GM23338 (cell line): Measurements from ENCODE around the gene MOCOS. TPM values are rescaled to one million over a fixed set of nuclear protein-coding genes. Genes with fewer than 3 reads are reported as not detected.

Experiments
- ATAC-seq: fragments of 200-7000 bp; cut with Tn5 transposase; 3 replicates; pipeline ENCODE4 v1.9.1; 2020
- DNase-seq: peaks from one replicate; pipeline ENCODE4 v3.0.0-alpha.2; 2015; ENCODE audit warnings: low spot score
- H2AFZ ChIP-seq: fragments of 200-600 bp; sonication (generic); 2 replicates; pipeline ENCODE4 v1.8.0; 2016; ENCODE audit warnings: antibody characterized with exemption, mild to moderate bottlenecking, moderate library complexity
- H3F3A ChIP-seq: fragments of 200-600 bp; sonication (generic); replicated peaks from 2 replicates; pipeline ENCODE4 v1.8.0; 2017; ENCODE audit warnings: antibody characterized with exemption, mixed run types, low read depth
- H3K27ac ChIP-seq: fragments of 200-600 bp; sonication (generic); 2 replicates; pipeline ENCODE4 v1.6.1; 2016; ENCODE audit warnings: low read depth
- H3K27me3 ChIP-seq: fragments of 200-600 bp; sonication (generic); 2 replicates; pipeline ENCODE4 v1.8.0; 2016; ENCODE audit warnings: mild to moderate bottlenecking, mixed run types, moderate library complexity; ENCODE audit not compliant: insufficient read depth
- H3K36me3 ChIP-seq: fragments of 200-600 bp; sonication (generic); 2 replicates; pipeline ENCODE4 v1.8.0; 2016; ENCODE audit warnings: mild to moderate bottlenecking; ENCODE audit not compliant: insufficient read depth
- H3K4me1 ChIP-seq: fragments of 200-600 bp; sonication (generic); 2 replicates; pipeline ENCODE4 v1.8.0; 2016; ENCODE audit warnings: mild to moderate bottlenecking, moderate library complexity; ENCODE audit not compliant: insufficient read depth
- H3K4me2 ChIP-seq: fragments of 200-600 bp; sonication (generic); 2 replicates; pipeline ENCODE4 v1.7.1; 2017; ENCODE audit warnings: mixed run types
- H3K4me3 ChIP-seq: fragments of 200-600 bp; sonication (generic); 2 replicates; pipeline ENCODE4 v1.6.1; 2016; ENCODE audit warnings: mixed run types
- H3K79me2 ChIP-seq: fragments of 200-600 bp; sonication (generic); replicated peaks from 2 replicates; pipeline ENCODE4 v1.8.0; 2017; ENCODE audit warnings: mild to moderate bottlenecking; ENCODE audit not compliant: insufficient read depth
- H3K9me2 ChIP-seq: fragments of 200-600 bp; sonication (generic); 2 replicates; pipeline ENCODE4 v1.8.0; 2017; ENCODE audit not compliant: insufficient read depth
- H4K20me1 ChIP-seq: fragments of 200-600 bp; sonication (generic); replicated peaks from 2 replicates; pipeline ENCODE4 v1.8.0; 2017; ENCODE audit warnings: mild to moderate bottlenecking; ENCODE audit not compliant: insufficient read depth
- H3K27ac Mint-ChIP-seq: 2 replicates; pipeline ENCODE4 v1.8.0; 2020; ENCODE audit warnings: inconsistent platforms, mild to moderate bottlenecking, moderate library complexity, mixed read lengths
- H3K27me3 Mint-ChIP-seq: 3 replicates; pipeline ENCODE4 v1.8.0; 2022; ENCODE audit warnings: low read depth, mild to moderate bottlenecking, moderate library complexity, mixed read lengths, inconsistent platforms; ENCODE audit not compliant: insufficient read depth, poor library complexity
- H3K36me3 Mint-ChIP-seq: 3 replicates; pipeline ENCODE4 v1.8.0; 2021; ENCODE audit warnings: low read depth, mild to moderate bottlenecking, inconsistent platforms, moderate library complexity, mixed read lengths
- H3K4me1 Mint-ChIP-seq: 3 replicates; pipeline ENCODE4 v1.8.0; 2020; ENCODE audit warnings: mild to moderate bottlenecking, inconsistent platforms, mixed read lengths
- H3K4me3 Mint-ChIP-seq: 3 replicates; pipeline ENCODE4 v1.8.0; 2021; ENCODE audit warnings: moderate library complexity, mild to moderate bottlenecking, inconsistent platforms, mixed read lengths
- H3K9me3 Mint-ChIP-seq: 3 replicates; pipeline ENCODE4 v1.8.0; 2020; ENCODE audit warnings: moderate library complexity, mild to moderate bottlenecking, inconsistent platforms, mixed read lengths
- CREB1 ChIP-seq: fragments of 250-450 bp; sonication (Bioruptor Pico); IDR thresholded peaks from 2 replicates; pipeline ENCODE4 v1.5.0; 2020; ENCODE audit warnings: low read depth, mild to moderate bottlenecking, moderate library complexity
- EZH2 ChIP-seq: fragments of 200-600 bp; sonication (generic); IDR thresholded peaks from one replicate; pipeline ENCODE4 v1.8.0; 2017; ENCODE audit warnings: antibody characterized with exemption, mild to moderate bottlenecking, low read depth; ENCODE audit not compliant: unreplicated experiment
- EZH2phosphoT487 ChIP-seq: fragments of 200-600 bp; sonication (generic); IDR thresholded peaks from one replicate; pipeline ENCODE4 v1.8.1; 2018; ENCODE audit warnings: antibody characterized with exemption; ENCODE audit not compliant: unreplicated experiment
- POLR2AphosphoS5 ChIP-seq: IDR thresholded peaks from 2 replicates; pipeline ENCODE4 v1.6.1; 2016; ENCODE audit warnings: antibody characterized with exemption, low read depth
- ZNF462 ChIP-seq: fragments of 250-450 bp; sonication (Bioruptor Pico); IDR thresholded peaks from 2 replicates; pipeline ENCODE4 v1.5.0; 2020; ENCODE audit warnings: mild to moderate bottlenecking, moderate library complexity
- polyA plus RNA-seq: library from polyadenylated mRNA; unstranded; fragments of >200 nt; fragmentation: Nextera tagmentation; extraction: Ambion mirVana; gene quantifications from 2 replicates; pipeline ENCODE4 v1.2.1, GENCODE V29; 2016
- total RNA-seq: library from RNA; depleted of rRNA; stranded (reverse); fragments of >200 nt; shearing (Covaris generic); gene quantifications from 2 replicates; pipeline ENCODE4 v1.2.3, GENCODE V29; 2014
- TF ChIP-seq, protein P1 (sequence below), 2 experiments: fragments of 200-600 bp in 1 of 2; sonication (generic) in 1 of 2; conservative IDR thresholded peaks; 2 replicates each; pipeline versions ENCODE4 v1.5.1 to v1.6.1; 2016 to 2017; ENCODE audit warnings: antibody characterized with exemption in 2 of 2, low read depth in 2 of 2, mild to moderate bottlenecking in 2 of 2, moderate library complexity in 1 of 2

Gene MOCOS
- total and polyA plus RNA-seq, 2 experiments from 2014 or later, result 3.9 to 7.2 TPM

DNA sequence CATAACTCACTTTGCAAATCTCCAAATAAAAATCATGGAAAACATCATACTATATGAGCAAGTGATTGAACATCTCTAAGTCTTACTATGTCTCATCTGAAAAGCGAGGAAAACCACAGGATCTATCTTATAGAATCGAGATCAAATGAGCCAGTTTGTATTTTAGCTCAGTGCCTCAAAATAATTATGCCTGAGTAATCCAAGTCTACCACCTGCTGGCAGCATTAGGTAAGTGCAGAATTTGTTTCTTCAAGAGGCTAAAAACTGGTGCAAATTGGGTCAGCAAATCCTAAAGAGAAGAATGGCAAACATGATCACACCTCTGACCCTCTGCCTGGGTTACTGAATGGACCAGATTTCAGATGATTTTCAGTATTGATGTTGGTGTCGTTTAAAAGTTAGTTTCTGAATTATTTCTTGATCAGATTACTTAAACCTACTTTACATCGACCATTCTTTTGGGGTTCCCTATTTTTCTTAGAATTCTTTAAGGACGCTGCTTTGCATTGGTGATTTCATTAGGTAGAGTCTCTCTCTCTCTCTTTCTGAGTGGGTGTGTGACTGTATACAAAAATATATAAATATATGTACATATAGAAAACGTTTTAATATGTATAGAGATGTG is 97.5 kb downstream of the MOCOS start:
- no peak overlapping the region for H2AFZ ChIP-seq
- ATAC-seq, result peak; percentile 62

GRCh38 chr18:36287653-36288052 is 100.4 kb downstream of the MOCOS start:
- H3K4me3 ChIP-seq, result no peak overlapping the region
- no peaks in the 10 kb centered on the region; the same call in 2 of the 3 replicates for H3K36me3 Mint-ChIP-seq
- TF ChIP-seq EZH2phosphoT487 (no peak), ZNF462 (CRISPR knock-in tag) (no peak), CREB1 (CRISPR knock-in tag) (no peak), POLR2AphosphoS5 (no peak), EZH2 (no peak)
- TF ChIP-seq, protein P1, sequence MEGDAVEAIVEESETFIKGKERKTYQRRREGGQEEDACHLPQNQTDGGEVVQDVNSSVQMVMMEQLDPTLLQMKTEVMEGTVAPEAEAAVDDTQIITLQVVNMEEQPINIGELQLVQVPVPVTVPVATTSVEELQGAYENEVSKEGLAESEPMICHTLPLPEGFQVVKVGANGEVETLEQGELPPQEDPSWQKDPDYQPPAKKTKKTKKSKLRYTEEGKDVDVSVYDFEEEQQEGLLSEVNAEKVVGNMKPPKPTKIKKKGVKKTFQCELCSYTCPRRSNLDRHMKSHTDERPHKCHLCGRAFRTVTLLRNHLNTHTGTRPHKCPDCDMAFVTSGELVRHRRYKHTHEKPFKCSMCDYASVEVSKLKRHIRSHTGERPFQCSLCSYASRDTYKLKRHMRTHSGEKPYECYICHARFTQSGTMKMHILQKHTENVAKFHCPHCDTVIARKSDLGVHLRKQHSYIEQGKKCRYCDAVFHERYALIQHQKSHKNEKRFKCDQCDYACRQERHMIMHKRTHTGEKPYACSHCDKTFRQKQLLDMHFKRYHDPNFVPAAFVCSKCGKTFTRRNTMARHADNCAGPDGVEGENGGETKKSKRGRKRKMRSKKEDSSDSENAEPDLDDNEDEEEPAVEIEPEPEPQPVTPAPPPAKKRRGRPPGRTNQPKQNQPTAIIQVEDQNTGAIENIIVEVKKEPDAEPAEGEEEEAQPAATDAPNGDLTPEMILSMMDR (conservative IDR thresholded peaks at IDR 0.05; ENCODE audit: low read depth in 2 of 2), result no peak

More for the DNA sequence above, 97.5 kb downstream of the MOCOS start:
- Histone ChIP-seq H3K36me3 (no peaks in the 10 kb centered on the region), H3K4me1 (no peaks in the 10 kb centered on the region), H3K4me3 (no peak overlapping the region), H4K20me1 (no peaks in the 10 kb centered on the region), H3K4me2 (no peak overlapping the region), H3K27ac (no peak overlapping the region), H3K27me3 (no peaks in the 10 kb centered on the region), H3F3A (no peaks in the 10 kb centered on the region), H3K79me2 (no peaks in the 10 kb centered on the region), H3K9me2 (no peaks in the 10 kb centered on the region)
- H3K9me3 Mint-ChIP-seq, result peaks cover 10% of the 10 kb centered on the region
- peaks cover 2% of the 10 kb centered on the region; the same call in 2 of the 3 replicates for H3K4me1 Mint-ChIP-seq
- H3K4me3 Mint-ChIP-seq, result no peak overlapping the region
- H3K27me3 Mint-ChIP-seq, result no peaks in the 10 kb centered on the region
- no peaks in the 10 kb centered on the region; the same call in 2 of the 3 replicates for H3K36me3 Mint-ChIP-seq
- no peak for TF ChIP-seq EZH2
- TF ChIP-seq, protein P1 (conservative IDR thresholded peaks at IDR 0.05; ENCODE audit: low read depth in 2 of 2), result peak; percentile 92 to 97
- peak; percentile 88 for DNase-seq
- H3K27ac Mint-ChIP-seq, result no peak overlapping the region

More at GRCh38 chr18:36287653-36288052, 100.4 kb downstream of the MOCOS start:
- H3K4me1 Mint-ChIP-seq, result peaks cover 2% of the 10 kb centered on the region; the same call in 2 of the 3 replicates
- Histone ChIP-seq H3K27me3 (peaks cover 12% of the 10 kb centered on the region), H3K4me2 (no peak overlapping the region), H2AFZ (no peak overlapping the region), H3K36me3 (no peaks in the 10 kb centered on the region), H3K4me1 (no peaks in the 10 kb centered on the region), H3K27ac (no peak overlapping the region), H3K79me2 (no peaks in the 10 kb centered on the region), H3K9me2 (no peaks in the 10 kb centered on the region), H3F3A (no peaks in the 10 kb centered on the region), H4K20me1 (no peaks in the 10 kb centered on the region)
- no peak overlapping the region for H3K27ac Mint-ChIP-seq
- no peak overlapping the region for H3K4me3 Mint-ChIP-seq
- no peaks in the 10 kb centered on the region for H3K27me3 Mint-ChIP-seq
- H3K9me3 Mint-ChIP-seq, result peaks cover 10% of the 10 kb centered on the region
- ATAC-seq (no peak), DNase-seq (no peak)
